Measurements from ENCODE around the gene MOSMO.

GRCh38 chr16:21986692-21987246 lies 21.1 kb upstream of the MOSMO start:
- TF ChIP-seq CTCF (IDR thresholded peaks at IDR 0.05; ENCODE audit: extremely low read depth in 1 of 2, insufficient read depth in 1 of 2, low read depth in 1 of 2, low read length in 2 of 2) (no peak), POLR2AphosphoS5 (IDR thresholded peaks at IDR 0.05; ENCODE audit: insufficient read depth, low read depth, low read length) (no peak), EZH2 (IDR thresholded peaks at IDR 0.05; ENCODE audit: borderline replicate concordance, low read depth, low read length, severe bottlenecking) (no peak), MAX (IDR thresholded peaks at IDR 0.05; ENCODE audit: insufficient read depth, insufficient read length) (no peak), JUN (IDR thresholded peaks at IDR 0.05; ENCODE audit: borderline replicate concordance, insufficient read depth, insufficient read length, low read depth) (no peak), POLR2A (IDR thresholded peaks at IDR 0.05; ENCODE audit: low read depth, low read length) (no peak)

Measured in endothelial cell of umbilical vein (primary cell).